ENCODE results near the gene GSTO1. TPM values are rescaled to one million over a fixed set of nuclear protein-coding genes. Genes with fewer than 3 reads are reported as not detected.
"Not testable (repeated sequence)": the region's sequence is repeated elsewhere in the genome, so short reads cannot be mapped to it uniquely, and the experiment has no call there.

The GSTO1 gene
- total and polyA plus RNA-seq, 12 donors, result 108 to 262 (median 165) TPM

GRCh38 chr10:104247513-104248146 lies 7.1 kb upstream of the GSTO1 start:
- intact Hi-C loops (cut with DNase I), result no loop called here
- Histone ChIP-seq H3K27me3 (no peaks in the 10 kb centered on the region), H3K27ac (no peak overlapping the region), H3K4me3 (no peak overlapping the region), H3K9me3 (replicated peaks in 1 of 3) (no peaks in the 10 kb centered on the region), H3K36me3 (replicated peaks in 1 of 2) (no peaks in the 10 kb centered on the region), H3K4me1 (replicated peaks in 1 of 2) (peaks cover 0 to 3% of the 10 kb centered on the region in 2 donors)
- TF ChIP-seq CTCF (IDR thresholded peaks at IDR 0.05), result no peak
- no peak for TF ChIP-seq POLR2A (IDR thresholded peaks at IDR 0.05)
- DNase-seq, result no peak
- WGBS, 4 donors, result 65 to 80% (median 74%) methylated on average over 3 of the region's 3 CpGs

- DNase-seq; intact Hi-C loops (cut with DNase I); H3K36me3 ChIP-seq (replicated peaks in 1 of 2); H3K27ac ChIP-seq; H3K27me3 ChIP-seq; H3K9me3 ChIP-seq (replicated peaks in 1 of 3); H3K4me3 ChIP-seq: not testable (repeated sequence)
- peaks cover 6 to 16% of the 10 kb centered on the region in 2 donors for H3K4me1 ChIP-seq (replicated peaks in 1 of 2)
- 80 to 91% (median 82%) methylated on average over 10 to 11 of the region's 11 CpGs for WGBS, 4 donors
Observed at GRCh38 chr10:104248931-104249330, 5.8 kb upstream of the GSTO1 start.

DNA sequence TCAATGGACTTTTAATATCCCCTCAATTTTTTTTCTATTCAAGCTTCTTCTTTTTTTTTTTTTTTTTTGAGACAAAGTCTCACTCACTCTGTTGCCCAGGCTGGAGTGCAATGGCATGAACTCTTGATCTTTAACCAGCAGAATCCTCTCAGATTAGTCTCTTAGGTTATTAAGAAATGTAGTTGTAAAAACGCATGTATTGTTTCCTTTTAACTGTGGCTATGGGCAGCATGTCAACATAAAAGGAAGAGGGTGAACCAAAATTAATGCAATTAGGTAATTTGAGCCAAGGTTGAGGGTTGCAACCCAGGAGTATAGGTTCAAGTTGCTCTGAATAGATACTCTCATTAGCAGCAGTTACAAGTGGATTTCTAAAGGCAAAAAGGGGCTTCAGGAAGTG lies 4.3 kb upstream of the GSTO1 start:
- no peak overlapping the region for H3K27ac ChIP-seq
- 37 to 65% (median 50%) methylated on average over 1 of the region's 1 CpG for WGBS, 4 donors
- DNase-seq, result no peak
- H3K27me3 ChIP-seq, result no peaks in the 10 kb centered on the region
- no peaks in the 10 kb centered on the region for H3K36me3 ChIP-seq (replicated peaks in 1 of 2)
- H3K4me3 ChIP-seq, result no peak overlapping the region
- H3K9me3 ChIP-seq (replicated peaks in 1 of 3), result no peaks in the 10 kb centered on the region
- intact Hi-C loops (cut with DNase I), result no loop called here
- peaks cover 12 to 22% of the 10 kb centered on the region in 2 donors for H3K4me1 ChIP-seq (replicated peaks in 1 of 2)
- TF ChIP-seq CTCF (IDR thresholded peaks at IDR 0.05) (no peak), POLR2A (IDR thresholded peaks at IDR 0.05) (no peak)

- Histone ChIP-seq H3K27me3 (no peaks in the 10 kb centered on the region), H3K4me3 (no peak overlapping the region), H3K36me3 (replicated peaks in 1 of 2) (no peaks in the 10 kb centered on the region), H3K27ac (no peak overlapping the region), H3K4me1 (replicated peaks in 1 of 2) (peaks cover 19 to 28% of the 10 kb centered on the region in 2 donors), H3K9me3 (replicated peaks in 1 of 3) (no peaks in the 10 kb centered on the region)
- no peak for TF ChIP-seq POLR2A (IDR thresholded peaks at IDR 0.05)
- TF ChIP-seq CTCF (IDR thresholded peaks at IDR 0.05), result no peak
- DNase-seq, result no peak
- intact Hi-C loops (cut with DNase I), result no loop called here
- 93 to 95% (median 94%) methylated on average over 6 of the region's 6 CpGs for WGBS, 4 donors
Observed at GRCh38 chr10:104251443-104251842, 3.2 kb upstream of the GSTO1 start.

GRCh38 chr10:104252368-104252767 lies 2.3 kb upstream of the GSTO1 start:
- Histone ChIP-seq H3K27me3 (no peaks in the 10 kb centered on the region), H3K27ac (no peak overlapping the region), H3K4me3 (no peak overlapping the region), H3K4me1 (replicated peaks in 1 of 2) (peaks cover 27 to 37% of the 10 kb centered on the region in 2 donors), H3K36me3 (replicated peaks in 1 of 2) (peaks cover 0 to 3% of the 10 kb centered on the region in 2 donors), H3K9me3 (replicated peaks in 1 of 3) (no peaks in the 10 kb centered on the region)
- intact Hi-C loops (cut with DNase I), result no loop called here
- DNase-seq, result no peak
- no peak for TF ChIP-seq POLR2A (IDR thresholded peaks at IDR 0.05)
- TF ChIP-seq CTCF (IDR thresholded peaks at IDR 0.05), result no peak

Data from adrenal gland (tissue), 12 donors.